ENCODE measurements around the gene TBC1D3. TPM values are rescaled to one million over a fixed set of nuclear protein-coding genes. Genes with fewer than 3 reads are reported as not detected.

Gene TBC1D3
- total RNA-seq, 120 experiments from 2014 or later = 0.73 to 16.9 (median 9.6) TPM; not detected in 99

Other genes with a start within 250 kb of the TBC1D3 start
- 10 to 100 TPM in 118 of 120 experiments, 1 to 10 TPM in 2; 6.7 to 47.8 (median 25.3) TPM for gene TBC1D3L, start 203.5 kb downstream of the TBC1D3 start, total RNA-seq
- gene TBC1D3D, start 188.6 kb downstream of the TBC1D3 start, total RNA-seq = 10 to 100 TPM in 6 of 120 experiments, 1 to 10 TPM in 65, under 1 TPM in 28, not detected in 21; 0.42 to 15.2 (median 1.7) TPM
- 10 to 100 TPM in 3 of 120 experiments, 1 to 10 TPM in 26, under 1 TPM in 14, not detected in 77; 0.28 to 13.7 (median 3.8) TPM for gene TBC1D3C, start 123.9 kb downstream of the TBC1D3 start, total RNA-seq
- 1 to 10 TPM in 4 of 120 experiments, under 1 TPM in 2, not detected in 114; 0.28 to 5.2 (median 1.4) TPM for gene TBC1D3E, start 64.6 kb downstream of the TBC1D3 start, total RNA-seq
- gene MRPL45, start 104.6 kb upstream of the TBC1D3 start, total RNA-seq = 10 to 100 TPM; 14.5 to 30.6 (median 22.6) TPM
- 10 to 100 TPM in 66 of 120 experiments, 1 to 10 TPM in 54; 3.5 to 22.7 (median 10.9) TPM for gene GPR179, start 151.4 kb upstream of the TBC1D3 start, total RNA-seq
- gene SOCS7, start 159.3 kb upstream of the TBC1D3 start, total RNA-seq = 10 to 100 TPM; 34.3 to 82.0 (median 51.3) TPM
- 100 to 1,000 TPM in 109 of 120 experiments, 10 to 100 TPM in 11; 93.2 to 496 (median 159) TPM for gene ARHGAP23, start 235.9 kb upstream of the TBC1D3 start, total RNA-seq